ENCODE measurements around the gene SLCO4C1.

Gene SLCO4C1

GRCh38 chr5:102296178-102296817, at the start of gene SLCO4C1:
Gene SLCO4C1, minus strand, starts transcription at chr5:102296284. Its CDS starts 22 bp downstream, at chr5:102296262.
- peak; percentile 74 to 79 for DNase-seq

GRCh38 chr5:102341681-102342288, 45.7 kb upstream of the SLCO4C1 start:
- DNase-seq, result no peak

GRCh38 chr5:102324714-102325113, 28.6 kb upstream of the SLCO4C1 start:
- no peak for DNase-seq

DNA sequence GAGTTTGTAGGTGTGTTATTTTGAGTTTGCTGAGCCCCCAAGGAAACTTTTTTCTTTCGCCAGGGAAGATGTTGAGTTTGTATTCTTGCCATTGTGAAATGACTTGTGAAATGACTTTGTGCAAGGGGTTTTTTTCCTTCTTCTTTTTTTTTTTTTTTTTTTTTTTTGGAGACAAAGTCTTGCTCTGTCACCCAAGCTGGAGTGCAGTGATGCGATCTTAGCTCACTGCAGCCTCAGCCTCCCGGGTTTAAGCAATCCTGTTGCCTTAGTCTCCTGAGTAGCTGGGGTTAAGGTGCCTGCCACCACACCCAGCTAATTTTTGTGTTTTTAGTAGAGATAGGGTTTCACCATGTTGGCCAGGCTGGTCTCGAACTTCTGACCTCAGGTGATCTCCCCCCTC, 22.7 kb upstream of the SLCO4C1 start:
- DNase-seq, result peak; percentile 33 to 44

GRCh38 chr5:102314328-102314727, 18.2 kb upstream of the SLCO4C1 start:
- no peak for DNase-seq

GRCh38 chr5:102313912-102314311, 17.8 kb upstream of the SLCO4C1 start:
- no peak for DNase-seq

GRCh38 chr5:102312586-102313370, 16.7 kb upstream of the SLCO4C1 start:
- peak; percentile 13 to 56 for DNase-seq

GRCh38 chr5:102309586-102309985, 13.5 kb upstream of the SLCO4C1 start:
- DNase-seq, result no peak

- DNase-seq, result no peak
These were observed 11.1 kb upstream of the SLCO4C1 start for GRCh38 chr5:102307232-102307631.

GRCh38 chr5:102306121-102306520, 10.0 kb upstream of the SLCO4C1 start:
- no peak for DNase-seq

DNA sequence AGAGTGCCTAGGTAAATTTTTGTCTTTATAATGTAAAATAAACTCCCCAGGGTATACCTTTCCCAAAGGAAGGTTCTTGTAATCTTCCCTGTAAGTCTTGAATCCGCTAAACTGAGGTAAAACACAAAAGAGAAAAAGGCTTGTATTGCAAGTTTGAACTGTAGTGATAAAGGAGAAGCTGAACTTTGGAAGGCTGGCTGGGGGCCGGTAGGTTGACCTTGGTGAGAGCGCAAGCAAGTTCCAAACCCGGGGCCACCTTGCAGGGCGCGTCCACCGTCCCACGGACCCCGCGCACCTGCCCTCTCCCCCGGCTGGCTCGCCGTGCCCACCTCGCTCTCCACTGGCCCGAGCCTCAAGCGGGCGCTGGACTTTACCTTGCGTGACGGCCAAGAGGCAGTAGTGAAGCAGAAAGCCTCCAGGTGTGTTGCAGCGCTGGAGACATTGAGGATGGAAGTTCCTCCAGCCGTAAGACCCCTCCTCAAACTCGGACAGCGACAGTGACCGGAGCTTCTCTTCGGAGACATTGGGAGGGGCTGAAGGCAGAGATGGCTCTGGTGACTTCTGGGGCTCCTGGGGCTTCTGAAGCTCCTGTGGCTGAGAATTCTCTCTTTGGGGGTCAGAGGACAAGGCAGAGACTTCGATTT, 428 bp downstream of the SLCO4C1 start:
- no peak for DNase-seq

DNA sequence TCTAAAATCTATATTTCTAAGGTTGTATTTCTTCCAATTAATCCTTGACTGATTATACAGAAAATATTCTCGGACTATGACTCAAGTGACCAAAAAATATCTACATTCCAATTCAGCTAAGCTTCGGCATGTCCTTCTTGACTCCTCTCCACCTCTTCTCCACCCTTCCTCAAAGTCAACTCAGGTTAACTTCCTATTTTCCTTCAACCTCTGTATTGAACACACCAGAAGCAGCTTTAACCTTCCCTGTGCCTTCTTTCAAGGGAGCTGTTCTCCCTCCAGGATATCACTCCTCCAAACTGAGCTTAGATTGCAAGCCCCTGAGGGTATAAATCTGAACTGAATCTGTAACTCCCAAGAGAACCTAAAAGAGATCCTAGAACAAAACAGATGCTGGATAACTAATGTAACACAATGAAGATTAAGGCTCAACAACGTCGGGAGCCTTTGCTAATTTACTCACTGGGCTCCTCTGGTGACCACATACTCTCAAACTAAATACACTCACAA, 1.1 kb downstream of the SLCO4C1 start:
- no peak for DNase-seq

DNA sequence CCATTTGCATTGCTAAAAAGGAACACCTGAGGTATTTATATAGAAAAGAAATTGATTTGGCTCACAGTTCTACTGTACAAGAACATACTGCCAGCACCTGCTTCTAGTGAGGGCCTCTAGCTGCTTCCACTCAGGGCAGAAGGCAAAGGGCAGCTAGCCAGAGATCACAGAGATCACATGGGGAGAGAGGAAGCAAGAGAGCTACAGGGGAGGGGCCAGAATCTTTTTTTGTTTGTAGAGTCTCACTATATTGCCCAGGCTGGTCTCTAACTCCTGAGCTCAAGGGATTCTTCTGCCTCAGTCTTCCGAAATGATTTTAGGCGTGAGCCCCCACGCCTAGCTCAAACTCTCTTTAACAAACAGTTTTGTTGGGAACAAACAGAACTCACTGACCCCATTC, 6.1 kb downstream of the SLCO4C1 start:
- DNase-seq, result no peak

- DNase-seq, result no peak
These were observed 6.7 kb downstream of the SLCO4C1 start for GRCh38 chr5:102289251-102289899.

DNA sequence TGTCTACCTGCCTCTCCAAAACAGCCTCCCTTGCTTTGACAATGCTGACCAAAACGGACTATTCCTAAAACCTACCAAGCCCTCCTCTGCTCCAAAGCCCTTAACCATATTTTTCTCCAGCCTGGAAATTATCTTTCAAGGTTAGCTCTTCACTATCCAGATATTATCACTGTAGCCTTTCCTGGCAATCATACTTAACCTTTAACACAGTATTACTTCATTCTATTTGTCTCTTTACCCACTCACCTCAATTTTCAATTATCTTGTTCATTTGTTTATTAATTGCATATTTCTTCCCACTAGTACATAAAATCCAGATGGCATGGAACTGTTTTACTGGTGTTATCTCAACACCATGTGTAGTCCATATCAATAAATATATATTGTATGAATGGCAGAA, 7.5 kb downstream of the SLCO4C1 start:
- DNase-seq, result no peak

- DNase-seq, result peak; percentile 40 to 46
These were observed 9.6 kb downstream of the SLCO4C1 start for GRCh38 chr5:102286476-102286875.

DNA sequence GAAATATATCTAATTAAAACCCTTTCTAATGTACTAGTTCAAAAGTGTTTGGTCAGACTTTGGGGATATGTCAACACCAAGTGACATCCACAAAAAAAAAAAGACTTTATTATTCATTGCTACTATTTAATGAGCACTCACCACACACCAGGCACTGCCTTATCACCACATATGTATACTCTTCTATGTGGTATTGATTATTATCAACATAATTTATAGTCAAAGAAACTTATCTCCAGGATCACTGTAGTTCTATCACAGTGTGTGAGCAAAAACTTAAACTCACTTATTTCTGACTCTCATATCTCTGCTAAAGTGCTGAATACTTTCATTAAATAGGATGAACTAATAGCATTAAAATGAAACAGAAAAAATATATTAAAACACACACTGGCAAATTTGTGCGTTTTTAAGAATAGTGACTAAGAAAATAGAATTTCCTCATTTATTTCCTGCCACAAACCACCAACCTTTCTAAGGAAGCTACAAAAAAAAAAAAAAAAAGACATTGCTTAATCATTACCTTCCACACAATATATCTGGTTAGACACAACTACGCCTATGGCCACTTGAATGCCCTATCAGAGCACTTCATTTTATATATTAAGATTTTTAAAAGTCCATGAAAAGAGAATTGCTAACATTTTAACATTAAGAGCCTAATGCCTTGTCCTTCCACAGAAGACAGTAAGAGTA, 12.8 kb downstream of the SLCO4C1 start:
- peak; percentile 47 to 69 for DNase-seq

DNA sequence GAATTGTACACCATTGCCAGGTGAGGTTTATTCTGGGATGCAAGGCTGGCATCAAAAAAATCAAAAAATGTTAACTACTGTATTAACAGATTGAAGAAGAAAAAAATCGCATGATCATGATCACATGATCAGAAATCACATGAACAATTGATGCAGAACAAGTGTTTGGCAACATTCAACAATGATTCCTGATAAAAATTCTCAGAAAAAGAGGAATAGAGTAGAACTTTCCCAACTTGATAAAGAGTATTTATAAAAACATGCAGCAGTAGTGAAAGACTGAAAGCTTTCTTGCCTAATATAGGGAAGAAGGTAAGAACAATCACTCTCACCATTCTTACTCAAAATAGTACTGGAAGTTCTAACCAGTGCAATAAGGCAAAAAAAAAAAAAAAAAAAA, 16.4 kb downstream of the SLCO4C1 start:
- peak; percentile 37 to 39 for DNase-seq

GRCh38 chr5:102278231-102278630, 17.9 kb downstream of the SLCO4C1 start:
- no peak for DNase-seq

DNA sequence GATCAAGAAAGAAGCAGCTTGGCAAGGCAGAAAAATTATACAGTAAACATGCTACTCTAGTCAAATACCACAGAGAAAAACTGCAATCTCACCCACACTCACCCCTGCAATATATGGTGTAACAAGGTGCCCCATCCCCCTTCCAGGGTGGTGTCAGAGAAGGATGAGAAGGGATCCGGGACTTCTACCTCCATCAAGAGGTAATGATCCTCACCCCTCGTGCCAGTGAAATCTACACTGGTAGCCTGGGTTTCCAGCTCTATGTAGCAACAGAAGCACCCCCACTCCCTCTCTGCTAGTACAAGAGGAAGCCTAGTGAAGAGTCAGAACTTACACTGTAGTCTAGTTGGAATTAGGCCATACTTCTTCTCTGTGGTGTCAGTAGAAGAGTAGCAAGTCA, 18.9 kb downstream of the SLCO4C1 start:
- DNase-seq, result peak; percentile 37

- no peak for DNase-seq
These were observed 24.3 kb downstream of the SLCO4C1 start for GRCh38 chr5:102271759-102272158.

DNA sequence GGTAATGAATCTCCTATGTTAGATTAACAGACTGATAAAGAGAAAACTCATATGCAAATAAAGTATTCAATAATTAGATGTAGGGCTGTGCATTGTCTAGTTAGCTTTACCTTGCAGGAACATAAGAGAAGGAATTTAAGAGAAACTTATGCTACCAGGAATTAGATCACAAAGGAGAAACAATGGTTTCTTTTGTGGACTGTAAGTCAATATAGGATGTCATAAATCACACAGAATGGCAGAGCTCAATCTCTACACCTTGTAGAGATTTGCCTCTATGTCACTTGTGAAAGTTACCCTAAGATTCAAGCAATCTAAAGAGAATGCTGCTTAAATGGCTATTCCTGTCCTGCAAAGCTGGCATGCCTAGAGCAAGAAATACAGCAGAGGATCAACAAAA, 26.0 kb downstream of the SLCO4C1 start:
- DNase-seq, result no peak

All from inflammatory macrophage treated with lipopolysaccharide for 1 hour (primary cell).